ENCODE results near the gene PIF1.

Gene PIF1

GRCh38 chr15:64825431-64826294, at the start of gene PIF1:
TSS of gene PIF1 (minus strand) at chr15:64825647. CDS start at chr15:64824335, 1,312 bp downstream.
- DNase-seq = peak; percentile 97

- no peak for DNase-seq
These were observed 44.9 kb upstream of the PIF1 start for GRCh38 chr15:64870353-64870752.

- no peak for DNase-seq
These were observed 44.1 kb upstream of the PIF1 start for GRCh38 chr15:64869501-64869900.

GRCh38 chr15:64865998-64866520, 40.6 kb upstream of the PIF1 start:
- DNase-seq = no peak

- no peak for DNase-seq
These were observed 39.9 kb upstream of the PIF1 start for GRCh38 chr15:64865126-64865997.

GRCh38 chr15:64864068-64864467, 38.6 kb upstream of the PIF1 start:
- DNase-seq = no peak

GRCh38 chr15:64862408-64862807, 37.0 kb upstream of the PIF1 start:
- no peak for DNase-seq

GRCh38 chr15:64861960-64862359, 36.5 kb upstream of the PIF1 start:
- no peak for DNase-seq

- DNase-seq = no peak
These were observed 35.9 kb upstream of the PIF1 start for GRCh38 chr15:64861331-64861730.

- no peak for DNase-seq
These were observed 33.8 kb upstream of the PIF1 start for GRCh38 chr15:64859226-64859625.

GRCh38 chr15:64858021-64858575, 32.7 kb upstream of the PIF1 start:
- peak; percentile 34 for DNase-seq

- DNase-seq = no peak
These were observed 32.0 kb upstream of the PIF1 start for GRCh38 chr15:64857421-64857820.

- DNase-seq = no peak
These were observed 31.1 kb upstream of the PIF1 start for GRCh38 chr15:64856429-64857145.

- DNase-seq = no peak
These were observed 29.9 kb upstream of the PIF1 start for GRCh38 chr15:64855205-64855975.

GRCh38 chr15:64854526-64854925, 29.1 kb upstream of the PIF1 start:
- DNase-seq = no peak

GRCh38 chr15:64854041-64854440, 28.6 kb upstream of the PIF1 start:
- DNase-seq = no peak

- DNase-seq = no peak
These were observed 26.0 kb upstream of the PIF1 start for GRCh38 chr15:64851503-64851840.

GRCh38 chr15:64850778-64851502, 25.5 kb upstream of the PIF1 start:
- no peak for DNase-seq

GRCh38 chr15:64847876-64848716, 22.6 kb upstream of the PIF1 start:
- DNase-seq = no peak

- no peak for DNase-seq
These were observed 22.0 kb upstream of the PIF1 start for GRCh38 chr15:64847448-64847847.
